Stimulated activated memory B cell treated with anti-CD40 and anti-IgM and Interleukin-4, amounts not matched to agents 10 μg/mL and 1 μg/mL and 100 μg/mL, for 72 hours (primary cell): ENCODE results near the gene RGS2.

Source experiments
- ATAC-seq: fragments of 150-1000 bp; cut with Tn5 transposase; 2 replicates; pipeline ENCODE4 v1.10.0; 2021
- H3K27ac Mint-ChIP-seq: one replicate; pipeline ENCODE4 v1.8.0; 2022; ENCODE audit warnings: mild to moderate bottlenecking, mixed read lengths
- H3K27me3 Mint-ChIP-seq: one replicate; pipeline ENCODE4 v1.8.0; 2022; ENCODE audit warnings: mixed read lengths
- H3K36me3 Mint-ChIP-seq: one replicate; pipeline ENCODE4 v1.8.0; 2022; ENCODE audit warnings: mixed read lengths
- H3K4me1 Mint-ChIP-seq: one replicate; pipeline ENCODE4 v1.8.0; 2022; ENCODE audit warnings: mixed read lengths
- H3K4me3 Mint-ChIP-seq: one replicate; pipeline ENCODE4 v1.8.0; 2022; ENCODE audit warnings: mild to moderate bottlenecking, moderate library complexity, mixed read lengths
- H3K9me3 Mint-ChIP-seq: one replicate; pipeline ENCODE4 v1.8.0; 2022; ENCODE audit warnings: mixed read lengths

The RGS2 gene

DNA sequence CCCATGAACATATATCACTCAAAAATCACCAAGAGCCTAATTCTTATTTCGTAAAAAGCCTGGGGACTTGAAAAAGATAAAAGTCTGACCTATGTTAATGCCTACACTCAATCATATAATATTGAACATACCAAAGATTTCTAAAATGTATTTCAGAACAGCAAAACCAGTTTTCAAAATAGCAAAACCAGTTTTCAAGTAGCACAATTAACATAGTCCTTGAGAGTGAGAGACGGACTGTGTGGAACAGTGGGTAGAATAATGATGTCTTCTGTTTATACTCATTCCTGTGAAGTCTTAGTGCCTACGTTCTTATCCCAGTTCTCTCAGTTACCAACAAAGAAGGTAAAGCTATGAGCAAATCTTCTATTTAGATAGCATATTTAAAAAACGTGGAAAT, 22.3 kb upstream of the RGS2 start:
- H3K9me3 Mint-ChIP-seq: no peaks in the 10 kb centered on the region
- H3K27me3 Mint-ChIP-seq: peaks cover 19% of the 10 kb centered on the region
- H3K36me3 Mint-ChIP-seq: no peaks in the 10 kb centered on the region
- no peaks in the 10 kb centered on the region for H3K4me1 Mint-ChIP-seq
- no peak overlapping the region for H3K4me3 Mint-ChIP-seq
- ATAC-seq: no peak
- no peak overlapping the region for H3K27ac Mint-ChIP-seq

DNA sequence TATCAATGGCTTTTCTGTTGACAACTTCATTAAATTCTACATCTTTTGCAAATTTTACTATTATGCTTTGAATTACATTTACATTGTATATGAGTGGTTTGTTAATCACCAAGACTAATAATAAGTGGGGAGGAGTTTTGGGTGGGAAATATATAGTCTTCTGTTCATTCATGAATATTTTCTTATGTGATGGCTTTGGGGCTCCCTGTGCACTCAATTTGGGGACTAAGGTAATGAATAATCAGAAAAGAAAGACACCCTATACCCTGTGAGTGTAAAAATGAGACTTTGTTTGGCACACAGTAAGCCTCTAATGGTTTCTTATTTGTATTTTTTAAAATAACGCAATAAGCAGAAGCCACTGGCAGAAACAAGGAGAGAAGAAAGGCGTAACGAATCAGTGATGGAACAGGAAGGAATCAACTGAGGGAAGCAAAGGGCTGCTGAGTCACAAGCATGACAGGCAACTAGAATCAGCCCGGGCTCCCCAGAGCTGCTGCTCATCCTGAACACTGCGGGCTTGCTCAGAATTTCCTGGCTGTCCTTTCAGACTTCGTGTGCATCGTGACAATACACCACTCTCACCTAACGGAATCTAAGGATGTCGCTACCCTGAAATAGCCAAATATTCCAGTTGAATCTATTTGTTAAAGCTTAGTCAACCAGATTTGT, 20.8 kb upstream of the RGS2 start:
- ATAC-seq: no peak
- H3K36me3 Mint-ChIP-seq: no peaks in the 10 kb centered on the region
- no peak overlapping the region for H3K4me3 Mint-ChIP-seq
- H3K4me1 Mint-ChIP-seq: no peaks in the 10 kb centered on the region
- no peak overlapping the region for H3K27ac Mint-ChIP-seq
- H3K27me3 Mint-ChIP-seq: peaks cover 10% of the 10 kb centered on the region
- no peaks in the 10 kb centered on the region for H3K9me3 Mint-ChIP-seq

GRCh38 chr1:192789871-192790270, 19.0 kb upstream of the RGS2 start:
- Mint-ChIP-seq H3K27ac (no peak overlapping the region), H3K36me3 (no peaks in the 10 kb centered on the region), H3K27me3 (no peaks in the 10 kb centered on the region), H3K4me1 (no peaks in the 10 kb centered on the region), H3K4me3 (no peak overlapping the region), H3K9me3 (no peaks in the 10 kb centered on the region)
- no peak for ATAC-seq

GRCh38 chr1:192792628-192793027, 16.2 kb upstream of the RGS2 start:
- no peaks in the 10 kb centered on the region for H3K9me3 Mint-ChIP-seq

DNA sequence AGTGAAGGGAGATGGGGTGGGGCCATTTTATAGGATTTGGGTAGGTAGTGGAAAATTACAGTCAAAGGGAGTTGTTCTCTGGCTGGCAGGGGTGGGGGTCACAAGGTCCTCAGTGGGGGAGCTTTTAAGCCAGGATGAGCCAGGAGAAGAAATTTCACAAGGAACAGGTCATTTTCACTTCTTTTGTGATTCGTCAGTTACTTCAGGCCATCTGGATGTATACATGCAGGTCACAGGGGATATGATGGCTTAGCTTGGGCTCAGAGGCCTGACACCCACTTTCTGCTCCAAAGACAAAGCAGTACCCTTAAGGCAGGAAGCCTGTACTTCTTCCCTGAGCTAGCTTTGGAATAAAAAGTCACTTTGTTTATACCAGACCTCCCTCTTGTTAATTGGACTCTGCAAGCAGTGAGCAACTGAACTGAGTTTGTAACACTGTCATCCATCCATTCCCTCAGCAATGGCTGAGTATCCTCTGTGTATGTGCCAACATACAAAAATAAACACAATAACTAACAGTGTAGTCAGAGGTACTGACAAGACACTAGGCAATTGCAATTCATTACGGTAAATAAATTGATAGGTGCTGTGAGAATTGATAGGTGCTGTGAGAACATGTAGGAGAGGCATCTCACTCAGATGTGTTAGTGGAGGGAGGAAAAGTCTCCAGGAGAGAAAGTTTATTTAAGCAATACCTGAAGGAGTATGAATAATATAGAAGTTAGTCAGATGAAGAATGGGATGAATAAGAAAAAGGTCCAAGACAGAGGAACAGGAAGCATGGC, 14.7 kb upstream of the RGS2 start:
- no peak for ATAC-seq
- no peak overlapping the region for H3K4me3 Mint-ChIP-seq
- no peak overlapping the region for H3K27ac Mint-ChIP-seq
- H3K4me1 Mint-ChIP-seq: no peaks in the 10 kb centered on the region
- no peaks in the 10 kb centered on the region for H3K36me3 Mint-ChIP-seq
- no peaks in the 10 kb centered on the region for H3K9me3 Mint-ChIP-seq
- no peaks in the 10 kb centered on the region for H3K27me3 Mint-ChIP-seq

More at GRCh38 chr1:192792628-192793027, 16.2 kb upstream of the RGS2 start:
- Mint-ChIP-seq H3K4me3 (no peak overlapping the region), H3K27me3 (no peaks in the 10 kb centered on the region), H3K27ac (no peak overlapping the region), H3K4me1 (no peaks in the 10 kb centered on the region), H3K36me3 (no peaks in the 10 kb centered on the region)
- no peak for ATAC-seq

DNA sequence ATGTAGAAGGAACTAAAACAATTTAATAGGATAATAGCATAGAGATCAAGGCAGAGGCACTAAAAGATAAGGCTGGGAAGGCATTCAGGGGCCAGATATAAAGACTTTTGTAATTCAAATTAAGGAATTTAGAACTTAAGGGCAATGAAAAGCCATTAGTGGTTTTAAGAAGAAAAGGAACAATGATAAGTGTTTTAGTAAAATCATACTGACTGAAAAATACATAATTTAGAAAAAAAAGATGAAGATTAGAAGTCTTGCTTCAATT, 14.1 kb upstream of the RGS2 start:
- Mint-ChIP-seq H3K4me3 (no peak overlapping the region), H3K27ac (no peak overlapping the region), H3K9me3 (no peaks in the 10 kb centered on the region), H3K4me1 (no peaks in the 10 kb centered on the region), H3K27me3 (no peaks in the 10 kb centered on the region), H3K36me3 (no peaks in the 10 kb centered on the region)
- no peak for ATAC-seq

DNA sequence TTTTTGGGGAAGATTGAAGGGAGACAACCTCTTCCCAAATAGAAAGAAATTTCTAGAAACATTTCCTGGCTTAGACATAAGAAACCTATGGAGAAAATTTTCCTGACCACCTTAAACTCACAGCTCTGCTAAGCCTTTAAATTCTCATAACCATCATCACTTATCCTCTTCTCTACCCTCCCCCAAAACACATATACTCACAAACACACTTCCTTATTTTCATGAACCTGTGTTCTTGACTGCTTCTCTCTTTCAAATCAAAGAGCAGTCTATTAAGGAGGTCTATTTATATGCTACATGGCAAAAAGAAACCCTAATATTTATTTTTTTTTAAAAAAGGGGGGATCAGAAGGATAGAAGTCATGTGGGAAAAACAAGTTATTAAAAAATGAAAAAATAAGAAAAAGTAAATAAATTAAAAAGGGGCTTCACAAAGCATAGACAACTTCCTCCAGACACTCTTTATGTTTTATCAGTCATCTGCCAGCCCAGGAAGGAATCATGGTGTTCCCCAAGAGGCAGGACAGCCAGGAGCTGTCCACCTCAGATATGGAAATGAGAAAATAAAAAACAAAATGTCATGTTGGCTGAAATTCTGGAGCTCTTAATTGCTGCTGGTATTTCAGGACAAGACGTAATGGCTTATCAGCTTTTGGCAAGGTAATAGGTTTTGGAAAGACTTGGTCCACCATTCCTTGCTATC, 12.8 kb upstream of the RGS2 start:
- Mint-ChIP-seq H3K9me3 (no peaks in the 10 kb centered on the region), H3K4me1 (no peaks in the 10 kb centered on the region), H3K4me3 (no peak overlapping the region), H3K36me3 (no peaks in the 10 kb centered on the region), H3K27ac (no peak overlapping the region), H3K27me3 (no peaks in the 10 kb centered on the region)
- no peak for ATAC-seq

- ATAC-seq: no peak
- Mint-ChIP-seq H3K27me3 (no peaks in the 10 kb centered on the region), H3K9me3 (no peaks in the 10 kb centered on the region), H3K4me1 (no peaks in the 10 kb centered on the region), H3K36me3 (no peaks in the 10 kb centered on the region), H3K4me3 (no peak overlapping the region), H3K27ac (no peak overlapping the region)
Measured at GRCh38 chr1:192797143-192797542, 11.7 kb upstream of the RGS2 start.

DNA sequence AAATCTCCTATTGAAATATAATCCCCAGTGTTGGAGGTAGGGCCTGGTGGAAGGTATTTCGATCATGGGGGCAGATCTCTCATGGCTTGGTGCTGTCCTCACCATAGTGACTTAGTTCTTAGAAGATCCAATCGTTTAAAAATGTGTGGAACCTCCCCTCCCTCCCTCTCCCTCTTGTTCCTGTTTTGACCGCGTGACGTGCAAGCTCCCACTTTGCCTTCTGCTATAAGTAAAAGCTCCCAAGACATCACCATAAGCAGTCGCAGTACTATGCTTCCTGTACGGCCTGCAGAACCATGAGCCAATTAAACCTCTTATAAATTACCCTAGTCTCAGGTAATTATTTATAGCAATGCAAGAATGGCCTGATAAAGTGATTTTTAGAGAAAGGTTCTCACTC, 10.9 kb upstream of the RGS2 start:
- Mint-ChIP-seq H3K4me1 (no peaks in the 10 kb centered on the region), H3K27me3 (no peaks in the 10 kb centered on the region), H3K9me3 (no peaks in the 10 kb centered on the region), H3K27ac (no peak overlapping the region), H3K36me3 (no peaks in the 10 kb centered on the region), H3K4me3 (no peak overlapping the region)
- ATAC-seq: no peak

DNA sequence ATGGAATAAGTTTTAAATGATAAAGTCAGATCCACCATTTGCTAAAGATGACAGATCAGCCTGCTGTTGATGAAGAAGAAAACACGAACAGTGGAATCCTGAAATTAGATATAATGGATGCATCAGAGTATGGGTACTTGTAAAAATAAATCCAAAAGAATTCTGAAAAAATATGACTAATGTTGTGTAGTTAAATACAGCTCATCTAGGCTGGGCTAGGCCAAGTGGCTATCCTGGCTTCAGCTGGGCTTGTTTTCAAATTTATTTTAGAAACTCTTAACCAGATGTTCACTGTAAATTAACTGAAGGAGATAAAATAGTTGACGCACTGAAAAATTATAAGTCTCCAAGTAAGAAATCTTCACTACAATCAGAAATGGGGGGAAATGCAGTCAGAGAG, 7.4 kb upstream of the RGS2 start:
- no peaks in the 10 kb centered on the region for H3K27me3 Mint-ChIP-seq
- no peak overlapping the region for H3K4me3 Mint-ChIP-seq
- ATAC-seq: no peak

DNA sequence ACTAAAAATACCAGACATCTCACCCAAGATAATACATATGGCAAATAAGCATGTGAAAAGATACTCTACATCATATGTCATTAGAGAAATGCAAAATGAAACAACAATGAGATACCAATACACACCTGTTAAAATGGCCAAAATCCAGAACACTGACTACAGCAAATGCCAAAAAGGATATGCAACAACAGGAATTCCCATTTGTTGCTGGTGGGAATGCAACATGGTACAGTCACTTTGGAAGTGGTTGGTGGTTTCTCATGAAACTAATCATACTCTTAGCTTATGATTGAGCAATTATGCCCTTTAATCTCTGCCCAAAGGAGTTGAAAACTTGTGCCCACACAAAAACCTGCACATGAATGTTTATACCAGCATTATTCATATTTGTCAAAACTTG, 6.4 kb upstream of the RGS2 start:
- ATAC-seq: no peak
- Mint-ChIP-seq H3K4me3 (no peak overlapping the region), H3K9me3 (no peaks in the 10 kb centered on the region), H3K4me1 (peaks cover 10% of the 10 kb centered on the region), H3K27ac (peak overlapping the region; percentile 6), H3K36me3 (no peaks in the 10 kb centered on the region), H3K27me3 (no peaks in the 10 kb centered on the region)

More for the DNA sequence above, 7.4 kb upstream of the RGS2 start:
- Mint-ChIP-seq H3K4me1 (peaks cover under 1% of the 10 kb centered on the region), H3K36me3 (no peaks in the 10 kb centered on the region), H3K9me3 (no peaks in the 10 kb centered on the region), H3K27ac (no peak overlapping the region)

DNA sequence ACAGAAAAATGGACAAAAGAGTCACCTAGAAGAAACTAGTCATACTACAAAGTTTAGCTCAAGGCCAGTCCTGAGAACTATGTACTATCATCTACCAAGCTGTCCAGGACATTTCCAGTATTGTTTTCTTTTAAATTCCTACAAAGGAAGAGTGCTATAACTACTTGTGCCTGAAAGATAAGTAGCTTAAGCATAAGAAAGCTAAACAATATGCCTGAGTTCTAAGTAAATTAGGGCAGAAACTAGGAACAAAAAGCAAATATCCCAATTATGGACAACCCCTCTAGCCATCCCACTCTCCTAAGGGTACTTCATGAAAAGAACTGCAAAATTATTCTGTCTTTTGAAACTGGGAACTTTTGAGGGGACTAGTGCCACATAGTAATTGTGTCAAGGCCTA, 5.3 kb upstream of the RGS2 start:
- no peak overlapping the region for H3K4me3 Mint-ChIP-seq
- no peaks in the 10 kb centered on the region for H3K27me3 Mint-ChIP-seq
- no peak for ATAC-seq
- H3K4me1 Mint-ChIP-seq: peaks cover 20% of the 10 kb centered on the region
- no peak overlapping the region for H3K27ac Mint-ChIP-seq
- H3K36me3 Mint-ChIP-seq: no peaks in the 10 kb centered on the region
- H3K9me3 Mint-ChIP-seq: no peaks in the 10 kb centered on the region

DNA sequence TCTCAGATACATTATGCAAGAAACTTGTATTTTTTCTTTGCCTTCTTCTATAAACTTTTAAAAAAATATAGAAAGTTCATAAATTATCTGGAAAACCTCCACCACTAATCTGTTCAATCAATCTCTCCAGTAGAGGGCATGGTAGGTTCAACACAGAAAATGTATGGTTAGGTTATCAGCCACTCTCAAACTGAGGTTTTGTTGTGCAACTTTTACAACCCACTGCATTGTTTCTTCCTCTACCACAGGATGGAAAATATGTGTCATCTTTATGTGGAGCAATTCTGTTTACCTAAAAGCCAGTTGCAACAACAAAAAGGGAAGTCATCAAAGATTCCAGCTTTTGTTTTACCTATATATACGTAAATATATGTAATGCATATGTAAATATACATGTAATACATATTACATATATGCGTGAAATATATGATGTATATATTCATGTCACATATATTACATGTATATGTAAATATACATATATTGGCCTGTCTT, 3.0 kb upstream of the RGS2 start:
- H3K27me3 Mint-ChIP-seq: no peaks in the 10 kb centered on the region
- no peaks in the 10 kb centered on the region for H3K9me3 Mint-ChIP-seq
- ATAC-seq: peak; percentile 24
- peaks cover 32% of the 10 kb centered on the region for H3K4me1 Mint-ChIP-seq
- no peak overlapping the region for H3K27ac Mint-ChIP-seq
- peaks cover 7% of the 10 kb centered on the region for H3K36me3 Mint-ChIP-seq
- H3K4me3 Mint-ChIP-seq: no peak overlapping the region

DNA sequence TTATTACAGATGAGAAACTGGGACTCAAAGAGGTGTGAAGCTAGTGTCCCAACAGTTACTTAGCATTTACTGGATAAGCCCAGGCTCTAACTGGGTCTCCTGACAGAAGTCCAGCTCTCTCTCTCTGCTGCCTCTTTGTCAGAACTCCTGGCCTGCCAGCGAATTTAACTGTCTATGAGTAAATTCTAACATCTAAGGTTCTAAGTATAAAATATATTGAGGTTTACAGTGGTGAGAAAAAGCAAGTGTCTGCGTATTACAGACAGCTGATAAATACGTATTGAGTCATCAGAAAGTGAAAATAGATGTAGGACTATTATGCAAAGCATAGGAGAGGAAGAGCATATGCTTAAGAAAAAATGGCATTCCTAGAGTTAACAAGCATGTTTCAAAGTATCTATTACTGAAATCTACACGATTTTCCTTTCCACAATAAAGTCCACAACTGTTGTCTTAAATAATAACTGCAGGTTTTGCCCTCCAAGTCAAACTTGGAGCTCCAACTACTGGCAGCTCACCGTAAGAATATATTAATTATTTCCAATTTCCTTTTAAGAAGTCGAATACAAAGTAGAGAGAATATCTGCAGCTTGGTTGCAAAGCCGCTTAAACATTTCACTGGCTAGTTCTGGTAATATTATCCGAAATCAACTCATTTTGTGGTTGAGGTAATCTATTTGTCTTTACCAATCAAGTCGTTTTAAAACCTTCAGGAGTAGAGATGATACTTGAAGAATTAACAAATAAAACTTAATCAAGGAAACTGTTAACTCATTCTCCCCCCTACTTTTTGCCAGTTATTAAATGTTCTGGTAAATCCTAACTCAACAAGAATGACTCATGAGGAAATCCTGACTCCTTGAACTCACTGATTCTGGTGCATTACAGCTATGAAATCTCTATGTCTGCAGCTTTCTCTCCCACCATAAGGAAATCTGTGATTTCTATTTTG, 1.4 kb upstream of the RGS2 start:
- Mint-ChIP-seq H3K4me1 (peaks cover 32% of the 10 kb centered on the region), H3K27ac (peak overlapping the region; percentile 94), H3K36me3 (peaks cover 15% of the 10 kb centered on the region), H3K9me3 (no peaks in the 10 kb centered on the region), H3K27me3 (no peaks in the 10 kb centered on the region), H3K4me3 (peak overlapping the region; percentile 93)
- ATAC-seq: peak; percentile 17

DNA sequence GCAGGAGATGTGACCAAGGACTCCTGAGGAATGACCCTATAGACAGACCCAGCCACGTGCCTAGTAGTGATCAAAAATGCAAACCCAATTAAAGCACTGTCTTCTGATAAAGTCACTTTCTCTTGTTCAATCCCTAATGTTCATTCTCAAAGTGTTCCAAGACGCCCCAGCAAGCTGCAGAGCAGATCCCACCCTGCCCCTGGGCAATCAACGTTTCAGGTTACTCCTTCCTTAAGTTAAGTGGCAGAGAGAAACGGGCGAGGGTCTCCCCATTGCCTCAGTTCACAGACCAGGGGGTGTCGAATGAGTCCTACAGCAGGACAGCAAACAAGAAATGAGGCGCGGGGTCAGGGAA, 699 bp upstream of the RGS2 start:
- ATAC-seq: no peak
- H3K27ac Mint-ChIP-seq: peak overlapping the region; percentile 94
- H3K4me3 Mint-ChIP-seq: peak overlapping the region; percentile 93
- peaks cover 18% of the 10 kb centered on the region for H3K36me3 Mint-ChIP-seq
- no peaks in the 10 kb centered on the region for H3K27me3 Mint-ChIP-seq
- no peaks in the 10 kb centered on the region for H3K9me3 Mint-ChIP-seq
- H3K4me1 Mint-ChIP-seq: peaks cover 32% of the 10 kb centered on the region
